Coronary artery (tissue), 2 donors: ENCODE results near the gene TMEM129.

Experiments used
- DNase-seq: peaks from one replicate; pipeline ENCODE4 v3.0.0-alpha.2; 2017; ENCODE audit warnings: low spot score
- H3K27ac ChIP-seq, 2 donors: fragments of 200-600 bp; sonication (generic); one replicate each; pipeline ENCODE4 v1.5.1; 2016 to 2019
- H3K4me3 ChIP-seq: fragments of 200-600 bp; sonication (generic); 2 replicates; pipeline ENCODE4 v1.5.1; 2016; ENCODE audit warnings: mild to moderate bottlenecking, moderate library complexity
- CTCF ChIP-seq: fragments of 200-600 bp; sonication (generic); IDR thresholded peaks from one replicate; pipeline ENCODE4 v1.5.1; 2019; ENCODE audit warnings: antibody characterized with exemption

Gene TMEM129

GRCh38 chr4:1762264-1763010 lies 41.3 kb upstream of the TMEM129 start:
- H3K27ac ChIP-seq, result no peak overlapping the region

GRCh38 chr4:1761130-1761689 lies 40.1 kb upstream of the TMEM129 start:
- no peak overlapping the region for H3K27ac ChIP-seq
- DNase-seq, result no peak
- no peak for TF ChIP-seq CTCF
- H3K4me3 ChIP-seq, result no peak overlapping the region

More at GRCh38 chr4:1762264-1763010, 41.3 kb upstream of the TMEM129 start:
- DNase-seq, result no peak
- H3K4me3 ChIP-seq, result no peak overlapping the region
- TF ChIP-seq CTCF, result no peak

GRCh38 chr4:1760521-1761071 lies 39.5 kb upstream of the TMEM129 start:
- Histone ChIP-seq H3K27ac (no peak overlapping the region), H3K4me3 (no peak overlapping the region)
- TF ChIP-seq CTCF, result no peak
- no peak for DNase-seq

- no peak for DNase-seq
- H3K4me3 ChIP-seq, result no peak overlapping the region
- H3K27ac ChIP-seq, result no peak overlapping the region
- no peak for TF ChIP-seq CTCF
Observed at GRCh38 chr4:1759818-1760223, 38.7 kb upstream of the TMEM129 start.

GRCh38 chr4:1759170-1759817 lies 38.2 kb upstream of the TMEM129 start:
- no peak for TF ChIP-seq CTCF
- no peak for DNase-seq
- no peak overlapping the region for H3K27ac ChIP-seq
- no peak overlapping the region for H3K4me3 ChIP-seq

GRCh38 chr4:1758306-1759121 lies 37.4 kb upstream of the TMEM129 start:
- Histone ChIP-seq H3K27ac (no peak overlapping the region), H3K4me3 (no peak overlapping the region)
- no peak for TF ChIP-seq CTCF
- DNase-seq, result no peak
